Measurements from ENCODE around the gene AJM1.
"Not testable (repeated sequence)": the region's sequence is repeated elsewhere in the genome, so short reads cannot be mapped to it uniquely, and the experiment has no call there.

AJM1 gene

DNA sequence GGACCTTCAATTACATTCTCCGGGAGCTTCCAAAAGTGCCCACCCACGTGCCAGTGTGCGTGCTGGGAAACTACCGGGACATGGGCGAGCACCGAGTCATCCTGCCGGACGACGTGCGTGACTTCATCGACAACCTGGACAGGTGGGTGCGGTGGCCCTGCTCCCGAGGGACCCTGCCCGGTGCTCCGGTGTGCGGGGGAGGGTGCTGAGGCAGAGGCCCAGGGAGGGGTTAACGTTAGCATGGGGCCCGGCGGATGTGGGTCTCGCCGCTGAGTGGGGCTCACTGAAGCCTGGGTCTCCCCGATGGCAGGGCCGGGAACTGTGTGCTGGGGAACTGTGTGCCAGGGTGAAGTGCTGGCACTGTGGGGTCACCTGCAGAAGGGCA is 10.6 kb upstream of the AJM1 start:
- no peak for DNase-seq (ENCODE audit: low spot score)

DNA sequence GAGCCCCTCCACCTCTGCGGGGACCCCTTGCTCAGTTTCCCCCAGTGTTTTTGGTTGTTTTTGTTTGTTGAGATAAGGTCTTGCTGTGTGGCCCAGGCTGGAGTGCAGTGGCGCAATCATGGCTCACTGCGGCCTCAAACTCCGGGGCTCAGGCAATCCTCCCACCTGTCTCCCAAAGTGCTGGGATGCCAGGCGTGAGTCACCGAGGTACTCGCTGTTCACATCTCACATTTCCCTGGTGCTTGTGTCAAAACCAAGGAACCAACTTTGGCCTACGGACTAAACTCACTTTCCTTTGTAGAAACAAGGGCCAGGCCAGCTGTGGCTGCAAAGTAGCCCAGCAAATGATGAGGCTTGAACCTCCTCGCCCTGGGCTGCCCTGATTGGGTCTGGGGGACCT is 9.7 kb upstream of the AJM1 start:
- no peak for DNase-seq (ENCODE audit: low spot score)

DNA sequence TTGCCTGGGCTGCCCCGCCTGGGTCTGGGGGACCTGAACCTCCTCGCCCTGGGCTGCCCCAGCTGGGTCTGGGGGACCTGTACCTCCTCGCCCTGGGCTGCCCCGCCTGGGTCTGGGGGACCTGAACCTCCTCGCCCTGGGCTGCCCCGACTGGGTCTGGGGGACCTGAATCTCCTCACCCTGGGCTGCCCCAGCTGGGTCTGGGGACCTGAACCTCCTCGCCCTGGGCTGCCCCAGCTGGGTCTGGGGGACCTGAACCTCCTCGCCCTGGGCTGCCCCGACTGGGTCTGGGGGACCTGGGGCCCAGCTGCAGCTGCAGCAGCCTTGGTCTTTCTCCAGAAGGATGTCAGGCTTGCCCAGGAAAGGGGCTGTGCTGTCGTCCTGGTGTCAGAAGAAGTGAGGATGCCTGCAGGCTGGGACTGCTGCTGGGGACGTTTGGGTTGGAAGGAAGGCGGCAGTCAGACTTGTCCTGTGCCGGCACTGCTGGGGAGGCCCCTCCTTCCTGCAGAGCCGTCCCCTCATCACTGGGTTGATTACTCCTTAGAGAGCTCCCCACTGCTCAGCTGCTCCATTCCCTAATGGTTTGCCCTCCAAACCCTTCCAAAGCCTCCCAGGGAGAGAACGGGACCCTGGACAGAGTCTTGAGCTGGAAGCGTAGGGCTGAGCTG is 8.8 kb upstream of the AJM1 start:
- DNase-seq (ENCODE audit: low spot score) = not testable (repeated sequence)

DNA sequence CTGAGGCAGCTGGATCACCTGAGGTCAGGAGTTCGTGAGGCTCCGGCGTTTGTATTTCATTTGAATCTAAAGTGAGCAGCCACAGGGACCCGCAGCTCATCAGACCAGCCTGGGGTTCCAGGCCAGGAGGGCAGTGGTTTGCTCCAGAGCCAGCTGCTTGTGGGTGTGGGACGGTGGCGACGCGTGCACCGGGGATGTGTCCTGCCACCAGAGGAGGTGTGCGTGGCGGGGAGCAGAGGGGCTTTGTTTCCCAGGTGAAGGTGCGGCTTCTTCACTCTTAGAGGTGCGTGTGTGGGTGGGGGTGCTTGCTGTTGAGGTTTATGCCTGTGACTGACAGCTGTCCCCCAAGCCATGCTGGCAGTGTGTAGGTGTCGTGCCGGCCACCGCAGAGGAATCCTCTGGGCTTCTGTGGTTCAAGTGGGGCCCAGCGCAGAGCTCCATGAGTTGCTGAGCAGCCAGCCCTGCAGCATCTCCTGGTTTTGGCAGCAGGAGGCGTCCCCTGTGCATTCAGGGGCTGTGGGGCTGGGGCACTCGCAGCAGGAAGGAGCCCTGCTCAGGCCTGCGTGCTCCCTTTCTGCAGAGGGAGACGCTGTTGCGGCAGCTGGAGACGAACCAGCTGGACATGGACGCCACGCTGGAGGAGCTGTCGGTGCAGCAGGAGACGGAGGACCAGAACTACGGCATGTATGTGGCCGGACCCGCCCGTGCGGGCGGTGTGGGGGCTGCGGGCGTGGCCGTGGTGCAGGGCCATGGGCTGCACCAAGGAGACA is 6.9 kb upstream of the AJM1 start:
- DNase-seq (ENCODE audit: low spot score) = no peak

DNA sequence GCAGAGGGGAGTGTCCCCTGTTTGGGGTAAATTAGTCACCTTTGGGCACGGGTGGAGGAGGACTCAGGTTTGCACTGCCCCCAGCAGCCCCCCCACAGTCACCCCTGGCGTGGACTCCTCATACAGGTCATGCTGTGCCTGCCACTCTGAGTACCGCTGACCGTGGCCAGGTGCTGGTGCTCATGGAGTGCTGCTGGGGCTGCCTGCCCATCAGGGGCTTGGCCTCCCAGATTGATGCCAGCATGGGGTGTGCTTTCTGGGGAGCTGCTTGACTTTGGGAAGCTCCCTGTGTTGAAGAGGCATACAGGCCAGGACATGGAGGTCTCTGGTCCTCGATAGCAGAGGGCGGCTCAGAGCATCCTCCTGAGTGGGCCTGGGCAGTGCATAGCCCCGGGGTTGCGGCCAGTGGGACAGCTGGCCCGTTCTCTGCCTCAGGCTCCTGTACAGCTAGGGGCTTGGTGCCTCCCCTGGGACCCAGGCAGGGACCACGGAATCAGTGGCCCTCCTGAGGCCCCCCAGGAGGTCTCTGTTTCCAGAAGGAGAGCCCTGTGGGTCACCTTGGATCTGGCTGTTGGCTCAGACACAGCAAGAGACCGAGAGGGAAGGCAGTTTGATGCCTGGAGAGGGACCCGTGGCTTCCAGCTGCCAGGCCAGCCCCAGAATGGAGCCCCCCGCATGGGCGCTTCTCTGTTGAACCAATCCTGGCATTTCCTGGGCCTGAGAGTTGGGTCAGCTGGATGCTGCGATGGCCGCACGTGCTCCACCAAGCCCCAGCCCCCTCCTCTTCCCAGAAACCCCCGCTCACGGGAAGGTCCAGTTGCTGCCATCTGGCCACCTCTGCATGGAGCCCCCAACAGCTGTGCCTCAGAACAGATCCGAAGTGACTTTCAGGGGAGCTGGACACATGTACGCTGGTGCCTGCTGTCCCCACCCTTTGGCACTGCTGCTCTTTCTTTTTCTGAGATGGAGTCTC is 6.1 kb upstream of the AJM1 start:
- DNase-seq (ENCODE audit: low spot score) = no peak

DNA sequence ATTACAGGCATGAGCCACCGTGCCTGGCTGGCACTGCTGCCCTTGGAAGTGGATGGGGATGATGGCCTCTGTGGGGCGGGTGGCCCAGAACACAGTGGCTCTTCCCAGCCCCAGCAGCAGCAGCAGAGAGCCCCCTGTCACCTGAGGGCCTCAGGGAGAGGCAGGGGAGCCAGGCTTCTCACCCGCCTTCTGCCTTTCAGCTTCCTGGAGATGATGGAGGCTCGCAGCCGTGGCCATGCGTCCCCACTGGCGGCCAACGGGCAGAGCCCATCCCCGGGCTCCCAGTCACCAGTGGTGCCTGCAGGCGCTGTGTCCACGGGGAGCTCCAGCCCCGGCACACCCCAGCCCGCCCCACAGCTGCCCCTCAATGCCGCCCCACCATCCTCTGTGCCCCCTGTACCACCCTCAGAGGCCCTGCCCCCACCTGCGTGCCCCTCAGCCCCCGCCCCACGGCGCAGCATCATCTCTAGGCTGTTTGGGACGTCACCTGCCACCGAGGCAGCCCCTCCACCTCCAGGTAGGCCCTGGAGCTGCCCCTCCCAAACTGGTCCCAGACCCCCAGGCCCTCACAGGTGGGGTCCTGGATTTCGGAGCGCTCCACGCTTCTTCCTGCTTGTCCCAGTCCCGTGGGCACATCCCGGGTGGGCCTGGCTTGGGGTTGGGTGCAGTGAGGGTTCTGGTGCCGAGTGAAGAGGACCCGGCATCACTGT is 5.0 kb upstream of the AJM1 start:
- DNase-seq (ENCODE audit: low spot score) = no peak

DNA sequence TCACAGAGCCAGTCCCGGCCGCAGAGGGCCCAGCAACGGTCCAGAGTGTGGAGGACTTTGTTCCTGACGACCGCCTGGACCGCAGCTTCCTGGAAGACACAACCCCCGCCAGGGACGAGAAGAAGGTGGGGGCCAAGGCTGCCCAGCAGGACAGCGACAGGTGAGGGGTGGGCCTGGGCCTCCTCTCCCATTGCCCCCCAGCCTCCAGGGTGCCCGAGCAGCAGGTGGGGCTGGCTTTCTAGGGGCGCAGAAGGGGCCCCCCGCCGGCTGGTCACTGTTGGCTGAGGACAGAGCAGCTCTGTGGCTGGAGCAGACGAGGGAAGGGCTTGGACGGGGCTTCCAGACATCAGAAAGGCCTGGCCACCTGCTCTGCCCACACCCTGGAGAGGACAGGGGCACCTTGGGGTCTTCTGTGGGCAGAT is 4.4 kb upstream of the AJM1 start:
- not testable (repeated sequence) for DNase-seq (ENCODE audit: low spot score)

DNA sequence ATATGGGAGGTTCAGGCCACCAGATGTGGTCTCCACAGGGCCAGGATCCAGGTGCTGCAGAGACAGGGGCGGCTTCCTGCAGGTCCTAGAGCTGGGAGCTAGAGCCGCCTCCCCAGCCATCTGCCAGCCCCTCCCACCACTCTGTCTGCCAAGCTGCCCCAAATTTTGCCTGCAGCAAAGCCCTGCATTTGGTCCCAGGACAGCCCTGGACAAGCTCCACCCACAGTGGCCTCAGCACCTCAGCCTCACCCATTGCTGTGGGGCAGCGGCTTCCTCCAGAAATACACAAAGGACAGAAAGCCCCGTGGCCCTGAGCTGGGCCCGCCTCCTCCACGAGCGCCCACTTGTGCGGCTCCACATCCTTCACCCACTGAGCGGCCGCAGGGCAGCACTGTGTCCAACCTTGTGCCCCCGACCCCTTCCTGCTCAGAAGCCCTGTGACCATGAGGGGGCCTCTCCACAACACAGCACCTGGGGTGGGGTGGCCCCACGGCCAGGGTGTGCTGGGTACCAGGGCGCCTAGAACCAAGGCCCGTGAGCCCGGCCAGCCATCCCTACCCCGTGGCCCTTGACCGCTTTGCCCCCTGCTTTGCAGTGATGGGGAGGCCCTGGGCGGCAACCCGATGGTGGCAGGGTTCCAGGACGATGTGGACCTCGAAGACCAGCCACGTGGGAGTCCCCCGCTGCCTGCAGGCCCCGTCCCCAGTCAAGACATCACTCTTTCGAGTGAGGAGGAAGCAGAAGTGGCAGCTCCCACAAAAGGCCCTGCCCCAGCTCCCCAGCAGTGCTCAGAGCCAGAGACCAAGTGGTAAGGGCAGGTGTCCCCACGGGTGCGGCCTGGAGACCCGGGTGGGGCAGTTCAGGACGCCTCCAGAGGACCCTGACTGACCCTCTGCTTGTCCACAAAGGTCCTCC is 3.7 kb upstream of the AJM1 start:
- DNase-seq (ENCODE audit: low spot score) = no peak

DNA sequence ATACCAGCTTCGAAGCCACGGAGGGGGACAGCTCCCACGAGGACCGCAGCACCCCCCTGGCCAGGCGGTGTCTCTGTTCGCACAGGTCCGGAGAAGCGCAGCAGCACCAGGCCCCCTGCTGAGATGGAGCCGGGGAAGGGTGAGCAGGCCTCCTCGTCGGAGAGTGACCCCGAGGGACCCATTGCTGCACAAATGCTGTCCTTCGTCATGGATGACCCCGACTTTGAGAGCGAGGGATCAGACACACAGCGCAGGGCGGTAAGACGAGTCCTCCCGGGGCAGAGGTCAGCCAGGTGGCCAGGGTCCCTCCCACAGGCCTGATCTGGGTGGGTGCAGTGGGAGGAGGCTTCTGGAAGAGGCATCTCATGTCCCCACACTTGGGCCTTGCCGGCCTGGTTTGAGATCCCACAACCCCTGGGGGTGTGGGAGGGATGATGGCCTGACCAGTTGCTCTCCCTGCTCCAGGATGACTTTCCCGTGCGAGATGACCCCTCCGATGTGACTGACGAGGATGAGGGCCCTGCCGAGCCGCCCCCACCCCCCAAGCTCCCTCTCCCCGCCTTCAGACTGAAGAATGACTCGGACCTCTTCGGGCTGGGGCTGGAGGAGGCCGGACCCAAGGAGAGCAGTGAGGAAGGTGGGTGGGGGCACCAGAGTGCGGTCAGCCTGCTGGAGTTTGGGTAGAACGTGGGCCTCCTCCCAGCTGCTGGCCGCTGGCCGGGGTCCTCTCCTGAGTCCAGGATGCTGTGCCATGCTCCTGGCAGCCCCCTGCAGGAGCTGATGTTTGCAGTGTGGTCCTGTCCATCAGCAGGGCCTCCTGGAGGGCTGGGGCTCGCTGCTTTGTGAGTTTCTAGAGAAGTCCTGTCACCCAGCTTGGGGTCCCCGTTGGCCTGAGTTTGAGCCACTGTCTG is 2.8 kb upstream of the AJM1 start:
- no peak for DNase-seq (ENCODE audit: low spot score)

DNA sequence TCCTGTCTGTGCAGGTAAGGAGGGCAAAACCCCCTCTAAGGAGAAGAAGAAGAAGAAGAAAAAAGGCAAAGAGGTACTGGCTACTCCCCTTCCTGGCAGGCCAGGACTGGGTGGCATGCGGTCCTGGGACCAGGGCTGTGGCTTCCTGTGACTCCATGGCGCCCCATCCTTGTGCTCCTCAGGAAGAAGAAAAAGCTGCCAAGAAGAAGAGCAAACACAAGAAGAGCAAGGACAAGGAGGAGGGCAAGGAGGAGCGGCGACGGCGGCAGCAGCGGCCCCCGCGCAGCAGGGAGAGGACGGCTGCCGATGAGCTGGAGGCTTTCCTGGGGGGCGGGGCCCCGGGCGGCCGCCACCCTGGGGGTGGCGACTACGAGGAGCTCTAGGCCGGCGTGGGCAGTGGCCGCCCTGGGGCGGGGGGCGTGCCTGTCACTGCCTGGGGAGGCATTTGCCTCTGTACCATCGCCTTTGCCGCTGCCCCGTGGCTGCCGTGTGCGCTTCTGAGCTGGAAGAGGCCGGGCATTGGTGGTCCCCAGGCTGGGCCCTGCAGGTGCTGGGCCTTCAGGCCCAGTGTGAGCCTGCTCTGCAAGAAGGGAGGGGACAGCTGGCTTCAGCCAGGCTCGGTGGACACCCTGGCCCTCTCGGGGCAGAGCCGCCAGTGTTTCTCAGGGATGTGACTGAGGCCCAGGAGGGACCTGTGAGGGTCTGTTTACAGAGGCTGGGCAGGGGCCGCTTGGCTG is 2.0 kb upstream of the AJM1 start:
- DNase-seq (ENCODE audit: low spot score) = no peak

DNA sequence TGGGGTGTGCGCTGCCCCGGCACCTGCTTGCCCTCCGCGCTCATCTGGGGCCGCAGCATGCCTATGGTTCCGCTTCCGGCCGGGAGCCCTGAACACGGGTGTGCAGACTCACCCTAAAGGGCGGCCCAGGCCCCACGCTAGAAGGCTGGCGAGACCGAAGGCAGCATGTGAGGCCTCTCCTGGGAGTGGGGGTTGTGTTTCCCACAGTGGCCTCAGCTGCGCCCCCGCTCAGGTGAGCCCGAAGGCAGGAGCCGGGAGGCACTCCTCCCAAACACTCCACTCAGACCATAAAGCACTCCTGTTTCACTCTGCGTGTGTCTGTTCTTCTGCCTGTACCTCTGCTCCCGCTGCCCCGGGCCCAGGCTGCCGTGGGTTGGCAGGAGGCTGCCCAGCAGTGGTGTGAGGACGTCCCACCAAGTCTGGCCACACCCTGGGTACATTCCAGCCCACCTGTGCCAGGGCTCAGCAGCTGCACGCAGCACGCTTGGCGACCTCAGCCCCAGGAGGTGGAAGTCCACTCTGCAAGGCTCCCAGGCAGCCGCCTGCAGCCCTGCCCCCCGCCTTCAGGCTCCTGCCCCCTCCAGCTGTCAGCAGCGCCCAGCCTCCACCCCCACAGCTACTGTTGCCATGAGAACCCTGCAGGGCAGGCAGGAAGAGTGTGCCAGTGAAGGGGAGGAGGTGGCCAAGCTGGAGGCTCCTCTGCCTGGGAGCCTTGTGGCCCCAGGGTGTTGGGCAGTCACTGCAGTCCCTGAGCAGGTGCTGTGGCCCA is 1.2 kb upstream of the AJM1 start:
- peak; percentile 82 for DNase-seq (ENCODE audit: low spot score)

DNA sequence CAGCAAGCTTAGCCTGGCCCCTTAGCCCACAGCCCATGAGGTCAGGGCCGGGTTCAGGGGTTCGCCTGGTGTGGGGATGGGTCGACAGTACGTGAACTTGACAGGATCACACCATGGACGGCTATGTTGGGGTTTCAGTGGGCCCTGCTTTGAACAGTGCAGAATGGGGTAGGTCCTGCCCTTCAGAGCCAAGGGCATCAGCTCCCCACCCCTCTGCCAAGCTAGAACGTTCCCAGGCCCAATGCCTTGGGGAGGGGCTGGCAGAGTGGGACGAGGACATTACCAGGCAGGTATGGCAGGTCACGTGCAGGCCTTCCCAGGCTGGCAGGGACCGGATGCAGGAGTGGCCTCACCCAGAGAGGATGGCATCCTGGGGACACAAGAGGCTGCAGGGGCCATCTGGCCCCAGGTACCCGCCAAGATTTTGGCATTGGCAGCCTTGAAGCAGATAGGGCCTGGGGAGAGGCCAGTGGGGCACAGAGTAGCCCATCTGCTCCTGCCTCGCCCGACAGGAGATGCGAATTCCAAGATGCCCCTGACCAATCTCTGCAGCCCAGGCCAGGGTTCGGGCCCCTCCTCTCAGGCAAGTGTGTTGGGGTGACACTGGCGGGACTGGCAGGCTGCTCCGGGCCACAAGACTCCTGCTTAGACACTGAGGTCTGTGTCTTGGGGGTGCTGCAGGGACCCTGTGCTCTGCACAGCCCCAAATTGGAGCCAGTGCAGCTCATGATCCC is 465 bp upstream of the AJM1 start:
- DNase-seq (ENCODE audit: low spot score) = not testable (repeated sequence)

DNA sequence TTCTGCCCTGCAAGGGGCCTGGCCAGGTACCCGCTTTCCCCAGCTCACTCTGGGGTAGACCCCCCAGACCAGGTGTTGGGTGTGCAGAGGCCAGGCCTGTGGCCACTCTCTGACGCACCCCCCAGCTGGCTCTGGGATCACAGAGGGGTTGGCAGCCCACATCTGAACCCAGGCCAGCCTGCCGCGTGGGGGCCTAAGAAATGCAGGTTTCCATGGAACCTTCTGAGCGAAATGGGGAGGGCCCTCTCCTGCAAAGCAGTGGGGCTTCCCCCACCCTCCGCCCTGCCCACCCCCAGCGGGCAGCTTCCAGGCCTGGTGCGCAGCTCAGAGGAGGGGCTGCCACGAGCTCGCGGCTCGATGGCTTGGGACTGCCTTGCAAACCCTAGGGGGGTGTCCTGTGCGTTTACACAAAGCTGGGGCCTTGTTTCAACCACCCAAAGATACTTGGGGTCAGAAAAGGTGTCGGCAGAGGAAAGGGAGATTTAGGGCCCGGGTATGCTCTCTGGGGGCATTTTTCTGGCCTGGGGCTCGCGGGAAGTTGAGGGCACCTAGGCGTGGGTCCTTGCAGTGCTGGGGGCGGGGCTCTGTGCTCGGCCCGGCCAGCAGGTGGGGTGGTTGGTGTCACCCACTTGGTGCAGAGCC is 1.0 kb downstream of the AJM1 start:
- DNase-seq (ENCODE audit: low spot score) = not testable (repeated sequence)

DNA sequence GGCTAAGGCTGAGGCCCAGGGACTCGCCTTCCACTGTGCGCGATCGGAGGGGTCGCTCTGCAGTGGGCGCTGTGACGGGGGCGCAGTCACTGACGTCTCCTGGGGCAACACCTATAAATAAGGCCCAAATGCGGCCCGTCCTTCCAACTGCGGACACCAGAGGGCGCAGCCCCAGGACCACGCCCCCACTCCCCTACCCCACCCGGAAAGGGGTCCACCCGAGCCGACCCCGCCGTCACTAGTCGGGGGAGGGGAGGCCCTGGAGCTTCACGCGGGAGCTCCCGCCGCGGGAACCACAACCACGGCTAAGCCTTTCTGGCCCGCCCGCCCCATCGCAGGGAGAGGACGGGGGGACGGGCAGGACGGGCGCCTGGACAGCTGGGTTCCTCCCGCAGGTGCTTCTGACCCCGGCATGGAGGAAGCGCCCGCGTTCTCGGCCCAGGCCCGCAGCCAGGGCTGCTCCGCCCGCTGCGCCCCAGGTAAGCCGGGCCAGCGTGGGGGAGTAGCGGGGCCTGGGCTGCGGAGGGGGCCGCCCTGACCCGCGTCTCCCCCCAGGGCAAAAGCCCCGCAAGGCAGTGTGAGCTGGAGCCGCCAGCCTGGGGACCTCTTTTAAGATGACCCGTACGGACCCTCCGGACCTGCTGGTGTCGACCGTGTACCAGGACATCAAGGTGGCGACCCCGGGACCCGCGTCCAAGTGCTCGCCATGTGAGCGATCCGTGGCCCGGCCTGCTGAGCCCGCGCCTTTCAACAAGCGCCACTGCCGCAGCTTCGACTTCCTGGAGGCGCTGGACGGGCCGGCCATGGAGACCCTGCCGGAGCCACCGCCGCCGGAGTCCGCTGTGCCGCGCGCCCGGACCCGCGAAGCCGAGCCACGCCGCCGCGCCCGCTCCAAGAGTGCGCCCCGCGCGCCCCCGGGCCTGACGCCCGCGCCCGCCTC is 1.8 kb downstream of the AJM1 start:
- not testable (repeated sequence) for DNase-seq (ENCODE audit: low spot score)

DNA sequence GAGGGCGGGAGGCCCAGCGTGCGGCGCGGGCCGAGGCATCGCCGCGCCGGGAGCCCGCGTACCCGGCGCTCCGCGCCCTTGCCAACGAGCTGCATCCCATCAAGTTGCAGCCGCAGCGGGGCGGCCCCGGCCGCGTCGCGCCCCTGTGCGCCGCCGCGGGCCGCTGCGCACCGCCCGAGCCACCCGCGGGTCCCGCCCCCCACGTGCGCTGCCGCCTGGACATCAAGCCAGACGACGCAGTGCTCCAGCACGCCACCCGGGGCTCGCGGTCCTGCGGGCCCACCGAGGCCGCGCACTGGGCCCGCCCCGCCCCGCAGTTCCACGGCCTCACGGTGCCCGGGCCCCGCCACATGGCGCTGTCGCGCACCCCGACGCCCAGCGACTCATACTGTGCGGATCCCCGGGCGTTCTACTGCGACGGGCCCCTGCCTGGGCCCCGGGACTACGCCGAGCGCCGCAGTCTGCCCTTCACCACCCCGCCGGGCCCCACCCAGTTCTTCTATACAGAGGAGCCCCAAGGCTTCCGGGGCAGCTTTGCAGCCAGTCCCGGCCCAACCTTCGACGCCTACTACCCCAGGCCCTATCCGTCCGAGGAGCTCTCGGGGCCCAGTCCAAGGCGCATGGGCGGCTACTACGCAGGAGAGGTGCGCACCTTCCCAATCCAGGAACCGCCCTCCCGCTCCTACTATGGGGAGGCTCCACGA is 2.6 kb downstream of the AJM1 start:
- no peak for DNase-seq (ENCODE audit: low spot score)
